Peyer's patch (tissue), 4 donors: Measurements from ENCODE around the gene KIFBP. TPM values are rescaled to one million over a fixed set of nuclear protein-coding genes. Genes with fewer than 3 reads are reported as not detected.
A peak's percentile ranks its signal among the peaks of the same experiment; 100 is the strongest.

ENCODE experiments used
- DNase-seq, 3 donors: peaks; one replicate each; pipeline ENCODE4 v3.0.0-alpha.2; 2017 to 2019
- H3K27ac ChIP-seq, 4 donors: fragments of 200-600 bp; sonication (generic); one replicate each; pipeline ENCODE4 v1.5.1; 2016 to 2019
- H3K27me3 ChIP-seq, 2 donors: fragments of 200-600 bp; sonication (generic); one replicate each; pipeline ENCODE4 v1.5.1; 2019
- H3K36me3 ChIP-seq, 3 donors: fragments of 200-600 bp; sonication (generic); one replicate each; pipeline ENCODE4 v1.5.1; 2016 to 2019
- H3K4me1 ChIP-seq, 4 donors: fragments of 200-600 bp; sonication (generic); one replicate each; pipeline ENCODE4 v1.5.1; 2016 to 2019
- H3K4me3 ChIP-seq, 4 donors: fragments of 200-600 bp; sonication (generic); 1 replicate in 3 of 4; 2 replicates in 1 of 4; pipeline ENCODE4 v1.5.1; 2016 to 2019; ENCODE audit warnings: mild to moderate bottlenecking in 1 of 4
- H3K9me3 ChIP-seq, 4 donors: fragments of 200-600 bp; sonication (generic); one replicate each; pipeline ENCODE4 v1.5.1; 2016 to 2019; ENCODE audit warnings: mild to moderate bottlenecking in 1 of 4
- CTCF ChIP-seq, 6 experiments: fragments of 450-650 bp in 4 of 6; fragments of 200-600 bp in 2 of 6; sonication (generic) in 1 of 6; IDR thresholded peaks; one replicate each; pipeline ENCODE4 v1.5.1; 2017 to 2019; ENCODE audit warnings: antibody characterized with exemption in 6 of 6, mild to moderate bottlenecking in 3 of 6, moderate library complexity in 1 of 6
- POLR2A ChIP-seq, 2 donors: fragments of 450-650 bp; IDR thresholded peaks; one replicate each; pipeline ENCODE4 v1.5.1; 2017; ENCODE audit warnings: antibody characterized with exemption in 2 of 2, mild to moderate bottlenecking in 2 of 2, moderate library complexity in 2 of 2
- total RNA-seq, 4 donors: library from RNA; depleted of rRNA; stranded (reverse); fragments of >200 nt; gene quantifications; one replicate each; pipeline ENCODE4 v1.1.0, GENCODE V29; 2016

KIFBP gene
- total RNA-seq, 4 donors from 2014 or later, result 13.1 to 20.7 (median 19.9) TPM

- H3K4me1 ChIP-seq, result peaks cover 0 to 19% (median 4%) of the 10 kb centered on the region in 4 donors
- H3K36me3 ChIP-seq, result peaks cover 0 to 9% (median 0%) of the 10 kb centered on the region in 3 donors
- peak; percentile 88 to 96 (median 90) for DNase-seq
- H3K27ac ChIP-seq, result peak within 1 kb of the TSS; percentile 93 to 96 (median 95)
- peak within 1 kb of the TSS; percentile 73 to 96 (median 93) for H3K4me3 ChIP-seq
- H3K27me3 ChIP-seq, result no peaks in the 10 kb centered on the region
- no peaks in the 10 kb centered on the region for H3K9me3 ChIP-seq
- TF ChIP-seq CTCF (IDR thresholded peaks at IDR 0.05), result peak; percentile 35 to 80 (median 70)
- peak; percentile 30 to 67 for TF ChIP-seq POLR2A (IDR thresholded peaks at IDR 0.05)
Measured at GRCh38 chr10:68955832-68956532, 32.6 kb upstream of the KIFBP start, which contains the start of gene DDX21. Gene DDX21 (plus strand): TSS chr10:68956170. CDS start chr10:68956226, 56 bp downstream.

- Histone ChIP-seq H3K36me3 (peaks cover 0 to 19% (median 0%) of the 10 kb centered on the region in 3 donors), H3K4me3 (peak overlapping the region; percentile 73 to 96 (median 93)), H3K4me1 (peaks cover 0 to 19% (median 4%) of the 10 kb centered on the region in 4 donors), H3K27me3 (no peaks in the 10 kb centered on the region), H3K27ac (peak overlapping the region; percentile 93 to 96 (median 95)), H3K9me3 (no peaks in the 10 kb centered on the region)
- no peak for DNase-seq
- TF ChIP-seq CTCF (IDR thresholded peaks at IDR 0.05), result peak in 1 of 6 experiments; percentile 13
- no peak for TF ChIP-seq POLR2A (IDR thresholded peaks at IDR 0.05)
Measured at GRCh38 chr10:68957284-68957615, 31.4 kb upstream of the KIFBP start.

- H3K27me3 ChIP-seq, result no peaks in the 10 kb centered on the region
Measured at GRCh38 chr10:68957654-68958053, 30.9 kb upstream of the KIFBP start.

GRCh38 chr10:68959695-68960527 lies 28.7 kb upstream of the KIFBP start:
- no peak for DNase-seq
- Histone ChIP-seq H3K4me3 (no peak overlapping the region), H3K9me3 (no peaks in the 10 kb centered on the region), H3K27me3 (no peaks in the 10 kb centered on the region), H3K27ac (no peak overlapping the region), H3K36me3 (peaks cover 0 to 46% (median 0%) of the 10 kb centered on the region in 3 donors), H3K4me1 (peaks cover 0 to 18% (median 4%) of the 10 kb centered on the region in 4 donors)
- TF ChIP-seq POLR2A (IDR thresholded peaks at IDR 0.05), result no peak
- TF ChIP-seq CTCF (IDR thresholded peaks at IDR 0.05), result no peak

More at GRCh38 chr10:68957654-68958053, 30.9 kb upstream of the KIFBP start:
- H3K27ac ChIP-seq, result peak overlapping the region in 3 of 4 donors; percentile 93 to 96 (median 95)
- DNase-seq, result no peak
- TF ChIP-seq CTCF (IDR thresholded peaks at IDR 0.05), result no peak
- TF ChIP-seq POLR2A (IDR thresholded peaks at IDR 0.05), result no peak
- no peaks in the 10 kb centered on the region for H3K9me3 ChIP-seq
- peak overlapping the region; percentile 73 to 96 (median 93) for H3K4me3 ChIP-seq
- peaks cover 0 to 19% (median 4%) of the 10 kb centered on the region in 4 donors for H3K4me1 ChIP-seq
- H3K36me3 ChIP-seq, result peaks cover 0 to 23% (median 0%) of the 10 kb centered on the region in 3 donors

- H3K36me3 ChIP-seq, result peaks cover 0 to 78% (median 0%) of the 10 kb centered on the region in 3 donors
- TF ChIP-seq CTCF (IDR thresholded peaks at IDR 0.05), result no peak
- TF ChIP-seq POLR2A (IDR thresholded peaks at IDR 0.05), result no peak
- no peak for DNase-seq
Measured at GRCh38 chr10:68963151-68963550, 25.5 kb upstream of the KIFBP start.

More at GRCh38 chr10:68963151-68963550, 25.5 kb upstream of the KIFBP start:
- H3K27ac ChIP-seq, result no peak overlapping the region
- H3K9me3 ChIP-seq, result no peaks in the 10 kb centered on the region
- peaks cover 0 to 2% (median under 1%) of the 10 kb centered on the region in 4 donors for H3K4me1 ChIP-seq
- no peak overlapping the region for H3K4me3 ChIP-seq
- H3K27me3 ChIP-seq, result no peaks in the 10 kb centered on the region
